Progenitor cell of endocrine pancreas (in vitro differentiated cells): ENCODE results near the gene SACM1L. TPM values are rescaled to one million over a fixed set of nuclear protein-coding genes. Genes with fewer than 3 reads are reported as not detected.

Source experiments
- DNase-seq: peaks from one replicate; pipeline ENCODE4 v3.0.0; 2021; ENCODE audit warnings: low spot score; ENCODE audit not compliant: unreplicated experiment
- H3K27ac Mint-ChIP-seq: 2 replicates; pipeline ENCODE4 v1.8.0; 2021; ENCODE audit warnings: mild to moderate bottlenecking, moderate library complexity, mixed read lengths
- H3K27me3 Mint-ChIP-seq: 2 replicates; pipeline ENCODE4 v1.8.0; 2021; ENCODE audit warnings: mixed read lengths
- H3K36me3 Mint-ChIP-seq: 2 replicates; pipeline ENCODE4 v1.8.0; 2022; ENCODE audit warnings: mixed read lengths; ENCODE audit not compliant: insufficient read depth
- H3K4me1 Mint-ChIP-seq: 2 replicates; pipeline ENCODE4 v1.8.0; 2021; ENCODE audit warnings: low read depth, mixed read lengths
- H3K4me3 Mint-ChIP-seq: 2 replicates; pipeline ENCODE4 v1.8.0; 2021; ENCODE audit warnings: low read depth, mild to moderate bottlenecking, moderate library complexity, mixed read lengths
- H3K9me3 Mint-ChIP-seq: 2 replicates; pipeline ENCODE4 v1.8.0; 2021; ENCODE audit warnings: low read depth, mixed read lengths
- CTCF ChIP-seq: fragments of 200-600 bp; sonication (generic); IDR thresholded peaks from one replicate; pipeline ENCODE4 v1.5.0; 2021; ENCODE audit warnings: antibody characterized with exemption, mild to moderate bottlenecking; ENCODE audit not compliant: unreplicated experiment
- total RNA-seq: library from RNA; stranded (reverse); gene quantifications from 2 replicates; pipeline ENCODE4 v1.2.1, GENCODE V29; 2021

Gene SACM1L
- total RNA-seq, 1 donor from 2014 or later: 56.7 TPM

- no peaks in the 10 kb centered on the region for H3K36me3 Mint-ChIP-seq
- peaks cover 6% of the 10 kb centered on the region for H3K4me1 Mint-ChIP-seq
- H3K9me3 Mint-ChIP-seq: peaks cover 5% of the 10 kb centered on the region
- H3K27me3 Mint-ChIP-seq: peaks cover 25% of the 10 kb centered on the region
- DNase-seq: no peak
- TF ChIP-seq CTCF: no peak
- no peak overlapping the region for H3K4me3 Mint-ChIP-seq
- peak overlapping the region; percentile 53 for H3K27ac Mint-ChIP-seq
Observed at GRCh38 chr3:45772341-45773035, 83.3 kb downstream of the SACM1L start.

GRCh38 chr3:45773072-45773471, 83.9 kb downstream of the SACM1L start:
- Mint-ChIP-seq H3K27ac (peak overlapping the region; percentile 53), H3K4me3 (no peak overlapping the region), H3K36me3 (no peaks in the 10 kb centered on the region), H3K27me3 (peaks cover 25% of the 10 kb centered on the region), H3K9me3 (no peaks in the 10 kb centered on the region), H3K4me1 (peaks cover 6% of the 10 kb centered on the region)
- TF ChIP-seq CTCF: no peak
- DNase-seq: no peak

- Mint-ChIP-seq H3K27me3 (peaks cover 28% of the 10 kb centered on the region), H3K4me3 (no peak overlapping the region), H3K36me3 (no peaks in the 10 kb centered on the region), H3K4me1 (peaks cover 6% of the 10 kb centered on the region), H3K27ac (no peak overlapping the region), H3K9me3 (no peaks in the 10 kb centered on the region)
- TF ChIP-seq CTCF: no peak
- no peak for DNase-seq
Observed at GRCh38 chr3:45773714-45774449, 84.7 kb downstream of the SACM1L start.

GRCh38 chr3:45774581-45775521, 85.7 kb downstream of the SACM1L start:
- no peak for TF ChIP-seq CTCF
- Mint-ChIP-seq H3K4me3 (no peak overlapping the region), H3K27ac (no peak overlapping the region), H3K4me1 (peaks cover 6% of the 10 kb centered on the region), H3K36me3 (no peaks in the 10 kb centered on the region), H3K9me3 (no peaks in the 10 kb centered on the region), H3K27me3 (peaks cover 26% of the 10 kb centered on the region)
- no peak for DNase-seq
